Sigmoid colon (tissue), 7 donors: ENCODE measurements around the gene AMOTL2. TPM values are rescaled to one million over a fixed set of nuclear protein-coding genes. Genes with fewer than 3 reads are reported as not detected.

Experiments used
- DNase-seq: peaks from one replicate; pipeline ENCODE4 v3.0.0-alpha.2; 2019
- H3K27ac ChIP-seq, 4 donors: fragments of 200-600 bp; sonication (generic); one replicate each; pipeline ENCODE4 v1.5.1; 2016 to 2019; ENCODE audit warnings: mild to moderate bottlenecking in 1 of 4
- H3K27me3 ChIP-seq, 3 donors: fragments of 200-600 bp; sonication (generic); one replicate each; pipeline ENCODE4 v1.5.1; 2019; ENCODE audit warnings: mild to moderate bottlenecking in 1 of 3
- H3K36me3 ChIP-seq, 4 donors: fragments of 200-600 bp; sonication (generic); one replicate each; pipeline ENCODE4 v1.5.1; 2016 to 2019
- H3K4me1 ChIP-seq, 4 donors: fragments of 200-600 bp; sonication (generic); one replicate each; pipeline ENCODE4 v1.5.1; 2017 to 2019
- H3K4me3 ChIP-seq, 4 donors: fragments of 200-600 bp; sonication (generic); one replicate each; pipeline ENCODE4 v1.5.1; 2017 to 2019; ENCODE audit warnings: mild to moderate bottlenecking in 2 of 4, moderate library complexity in 1 of 4
- H3K9me3 ChIP-seq, 4 donors: fragments of 200-600 bp in 3 of 4; sonication (generic) in 3 of 4; one replicate each; pipeline versions ENCODE4 v1.5.1 to v1.6.1; 2013 to 2019
- CTCF ChIP-seq, 4 experiments: fragments of 450-650 bp in 3 of 4; fragments of 200-600 bp in 1 of 4; IDR thresholded peaks; one replicate each; pipeline ENCODE4 v1.5.1; 2016 to 2019; ENCODE audit warnings: antibody characterized with exemption in 4 of 4, mild to moderate bottlenecking in 3 of 4, moderate library complexity in 2 of 4
- EP300 ChIP-seq, 4 donors: sonication (generic); formaldehyde crosslinking; IDR thresholded peaks; one replicate each; pipeline ENCODE4 v1.6.1; 2017; ENCODE audit warnings: antibody characterized with exemption in 4 of 4
- POLR2A ChIP-seq, 2 donors: fragments of 450-650 bp; IDR thresholded peaks; one replicate each; pipeline ENCODE4 v1.6.1; 2016; ENCODE audit warnings: antibody characterized with exemption in 2 of 2, mild to moderate bottlenecking in 2 of 2, moderate library complexity in 2 of 2
- POLR2AphosphoS5 ChIP-seq, 4 donors: sonication (generic); formaldehyde crosslinking; IDR thresholded peaks; one replicate each; pipeline ENCODE4 v1.6.1; 2017; ENCODE audit warnings: antibody characterized with exemption in 4 of 4
- WGBS, 2 donors: extraction: QIAGEN DNeasy Blood & Tissue Kit; methylation state at CpG; one replicate each; pipeline ENCODE4 v1.1.7; 2013; 5-methylcytosine and 5-hydroxymethylcytosine counted together
- intact Hi-C: fragments of 100-400 bp; cut with DNase I; formaldehyde crosslinking; loops from one replicate; pipeline ENCODE4 v1.15.1; 2023
- polyA plus RNA-seq, 3 donors: library from polyadenylated mRNA; stranded (reverse); fragments of 200-250 nt; gene quantifications; one replicate each; pipeline ENCODE4 v1.2.3, GENCODE V29; 2013
- total RNA-seq, 4 donors: library from RNA; depleted of rRNA; stranded (reverse); fragments of >200 nt; gene quantifications; one replicate each; pipeline ENCODE4 v1.1.0, GENCODE V29; 2016
- donor health status: healthy with polysubstance abuse.
- donor health status: Bipolar disorder and iron deficiency.
- donor health status: healthy.

The AMOTL2 gene
- total and polyA plus RNA-seq, 7 donors: 1.6 to 112 (median 43.5) TPM

- no peaks in the 10 kb centered on the region for H3K9me3 ChIP-seq
- 81 to 87% methylated on average over 3 of the region's 3 CpGs for WGBS, 2 donors
- DNase-seq: peak; percentile 15
- no peak for TF ChIP-seq POLR2AphosphoS5 (IDR thresholded peaks at IDR 0.05)
- no peak for TF ChIP-seq POLR2A (IDR thresholded peaks at IDR 0.05)
- no peak for TF ChIP-seq CTCF (IDR thresholded peaks at IDR 0.05)
- TF ChIP-seq EP300 (IDR thresholded peaks at IDR 0.05): no peak
- H3K4me3 ChIP-seq: no peak overlapping the region
- no peak overlapping the region for H3K27ac ChIP-seq
- intact Hi-C loops: loop anchor here (1.0 kb wide), 1 partner anchor 71 kb away; no protein-coding TSS in a partner anchor
- no peaks in the 10 kb centered on the region for H3K27me3 ChIP-seq
- H3K4me1 ChIP-seq: peaks cover 0 to 16% (median 12%) of the 10 kb centered on the region in 4 donors
- H3K36me3 ChIP-seq: no peaks in the 10 kb centered on the region
Measured at GRCh38 chr3:134378818-134379217, 4.6 kb upstream of the AMOTL2 start.

GRCh38 chr3:134378384-134378783 is 4.1 kb upstream of the AMOTL2 start:
- Histone ChIP-seq H3K9me3 (no peaks in the 10 kb centered on the region), H3K27ac (no peak overlapping the region), H3K4me3 (no peak overlapping the region), H3K4me1 (peaks cover 0 to 16% (median 12%) of the 10 kb centered on the region in 4 donors), H3K27me3 (no peaks in the 10 kb centered on the region), H3K36me3 (no peaks in the 10 kb centered on the region)
- DNase-seq: peak; percentile 74
- intact Hi-C loops: loop anchor here (1.0 kb wide), 1 partner anchor 70 kb away; no protein-coding TSS in a partner anchor
- TF ChIP-seq EP300 (IDR thresholded peaks at IDR 0.05) (no peak), POLR2AphosphoS5 (IDR thresholded peaks at IDR 0.05) (no peak), POLR2A (IDR thresholded peaks at IDR 0.05) (no peak), CTCF (IDR thresholded peaks at IDR 0.05) (peak; percentile 20 to 64 (median 35))

- DNase-seq: peak; percentile 15
- Histone ChIP-seq H3K4me3 (no peak overlapping the region), H3K36me3 (no peaks in the 10 kb centered on the region), H3K4me1 (peaks cover 0 to 17% (median 13%) of the 10 kb centered on the region in 4 donors), H3K9me3 (no peaks in the 10 kb centered on the region), H3K27ac (no peak overlapping the region), H3K27me3 (no peaks in the 10 kb centered on the region)
- TF ChIP-seq POLR2A (IDR thresholded peaks at IDR 0.05) (no peak), EP300 (IDR thresholded peaks at IDR 0.05) (no peak), CTCF (IDR thresholded peaks at IDR 0.05) (no peak), POLR2AphosphoS5 (IDR thresholded peaks at IDR 0.05) (no peak)
- 86 to 88% methylated on average over 3 of the region's 3 CpGs for WGBS, 2 donors
- intact Hi-C loops: loop anchor here (1.0 kb wide), 1 partner anchor 70 kb away; no protein-coding TSS in a partner anchor
Measured at GRCh38 chr3:134377896-134378295, 3.6 kb upstream of the AMOTL2 start.

GRCh38 chr3:134376786-134377426 is 2.7 kb upstream of the AMOTL2 start:
- Histone ChIP-seq H3K36me3 (no peaks in the 10 kb centered on the region), H3K27ac (no peak overlapping the region), H3K27me3 (no peaks in the 10 kb centered on the region), H3K4me1 (peaks cover 0 to 27% (median 23%) of the 10 kb centered on the region in 4 donors), H3K9me3 (no peaks in the 10 kb centered on the region), H3K4me3 (no peak overlapping the region)
- DNase-seq: peak; percentile 56
- WGBS, 2 donors: 25 to 72% methylated on average over 5 of the region's 5 CpGs
- TF ChIP-seq EP300 (IDR thresholded peaks at IDR 0.05): no peak
- no peak for TF ChIP-seq POLR2A (IDR thresholded peaks at IDR 0.05)
- TF ChIP-seq CTCF (IDR thresholded peaks at IDR 0.05): no peak
- TF ChIP-seq POLR2AphosphoS5 (IDR thresholded peaks at IDR 0.05): no peak
- intact Hi-C loops: no loop called here
